H1 (cell line): ENCODE results near the gene BEST2. TPM values are rescaled to one million over a fixed set of nuclear protein-coding genes. Genes with fewer than 3 reads are reported as not detected.

ENCODE experiments used
- ASH2L ChIP-seq: fragments of 200-600, 300-600 bp; sonication (generic); IDR thresholded peaks from one replicate; pipeline ENCODE4 v1.7.1; 2017; ENCODE audit warnings: low read length
- CHD2 ChIP-seq: IDR thresholded peaks from 2 replicates; pipeline ENCODE4 v1.6.1; 2012; ENCODE audit warnings: low read length, improper control_type of control experiment
- FOSL1 ChIP-seq: IDR thresholded peaks from 2 replicates; pipeline ENCODE4 v1.6.1; 2011; ENCODE audit warnings: mild to moderate bottlenecking, low read depth, low read length, moderate library complexity; ENCODE audit not compliant: insufficient read depth
- GABPA ChIP-seq: IDR thresholded peaks from 2 replicates; pipeline ENCODE4 v1.6.1; 2011; ENCODE audit warnings: mild to moderate bottlenecking, low read length, moderate library complexity, borderline replicate concordance; ENCODE audit not compliant: insufficient read depth
- GTF2F1 ChIP-seq: IDR thresholded peaks from 2 replicates; pipeline ENCODE4 v1.6.1; 2012; ENCODE audit warnings: low read depth, low read length, improper control_type of control experiment, borderline replicate concordance
- RXRA ChIP-seq: IDR thresholded peaks from 2 replicates; pipeline ENCODE4 v1.6.1; 2011; ENCODE audit warnings: low read depth, mild to moderate bottlenecking, low read length, moderate library complexity; ENCODE audit not compliant: insufficient read depth
- polyA plus RNA-seq, 7 experiments: library from polyadenylated mRNA; depleted of rRNA in 3 of 7; stranded (reverse) in 5 of 7; unstranded in 2 of 7; fragments of >200 nt in 5 of 7; fragments of 200-250 nt in 2 of 7; gene quantifications; 1 replicate in 5 of 7; 2 replicates in 1 of 7; 4 replicates in 1 of 7; pipeline versions ENCODE4 v1.2.1 to v1.2.3, GENCODE V29; 2011 to 2013; ENCODE audit warnings: missing spikeins in 2 of 7, mixed read lengths in 2 of 7
- total RNA-seq: library from RNA; stranded (reverse); fragmentation: NEBNext Ultra II Directional; extraction: Animal tissue kit (Norgen Biotek cat#: 25700); gene quantifications from 2 replicates; pipeline ENCODE4 v1.2.1, GENCODE V29; 2021

BEST2 gene
- total and polyA plus RNA-seq, 2 of the 8 experiments (the other 6 are each of a cell fraction or from before 2014, with no cell fraction given), result 4.6 to 7.3 TPM

DNA sequence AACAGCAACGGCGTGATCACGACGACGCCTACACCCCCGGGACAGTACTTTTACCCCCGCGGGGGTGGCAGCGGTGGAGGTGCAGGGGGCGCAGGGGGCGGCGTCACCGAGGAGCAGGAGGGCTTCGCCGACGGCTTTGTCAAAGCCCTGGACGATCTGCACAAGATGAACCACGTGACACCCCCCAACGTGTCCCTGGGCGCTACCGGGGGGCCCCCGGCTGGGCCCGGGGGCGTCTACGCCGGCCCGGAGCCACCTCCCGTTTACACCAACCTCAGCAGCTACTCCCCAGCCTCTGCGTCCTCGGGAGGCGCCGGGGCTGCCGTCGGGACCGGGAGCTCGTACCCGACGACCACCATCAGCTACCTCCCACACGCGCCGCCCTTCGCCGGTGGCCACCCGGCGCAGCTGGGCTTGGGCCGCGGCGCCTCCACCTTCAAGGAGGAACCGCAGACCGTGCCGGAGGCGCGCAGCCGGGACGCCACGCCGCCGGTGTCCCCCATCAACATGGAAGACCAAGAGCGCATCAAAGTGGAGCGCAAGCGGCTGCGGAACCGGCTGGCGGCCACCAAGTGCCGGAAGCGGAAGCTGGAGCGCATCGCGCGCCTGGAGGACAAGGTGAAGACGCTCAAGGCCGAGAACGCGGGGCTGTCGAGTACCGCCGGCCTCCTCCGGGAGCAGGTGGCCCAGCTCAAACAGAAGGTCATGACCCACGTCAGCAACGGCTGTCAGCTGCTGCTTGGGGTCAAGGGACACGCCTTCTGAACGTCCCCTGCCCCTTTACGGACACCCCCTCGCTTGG is 40.7 kb downstream of the BEST2 start (continued):
- TF ChIP-seq GABPA (peak; percentile 82; the same call in 1 of the 2 replicates), CHD2 (no peak), RXRA (no peak), ASH2L (peak; percentile 28), FOSL1 (no peak), GTF2F1 (no peak)
